ENCODE results near the gene ZNF284. TPM values are rescaled to one million over a fixed set of nuclear protein-coding genes. Genes with fewer than 3 reads are reported as not detected.

ZNF284 gene
- 2.9 TPM for polyA plus RNA-seq (2013)

- H3K9me3 ChIP-seq (ENCODE audit: control extremely low read depth in 1 of 5, control insufficient read depth in 4 of 5, insufficient read depth in 2 of 5, low read depth in 1 of 5, low read length in 4 of 5) = peaks cover 3 to 26% (median 12%) of the 10 kb centered on the region in 5 experiments
- peaks cover 0 to 20% (median 8%) of the 10 kb centered on the region in 4 experiments for H3K36me3 ChIP-seq (ENCODE audit: control insufficient read depth in 4 of 4, insufficient read depth in 4 of 4, low read length in 3 of 4)
- peak within 1 kb of the TSS in 1 of 2 experiments; percentile 45 for H3K27ac ChIP-seq (ENCODE audit: insufficient read depth in 1 of 2, low read depth in 1 of 2, low read length in 2 of 2, poor library complexity in 1 of 2, severe bottlenecking in 2 of 2)
- peak; percentile 89 to 95 (median 94) for DNase-seq
- peak within 1 kb of the TSS; percentile 41 to 97 (median 80) for H3K4me3 ChIP-seq (ENCODE audit: control insufficient read depth in 1 of 7, extremely low read depth in 1 of 7, insufficient read depth in 4 of 7, low read depth in 2 of 7, low read length in 6 of 7)
- 1% methylated on average over 26 of the region's 40 CpGs for WGBS (ENCODE audit: insufficient coverage)
- no peaks in the 10 kb centered on the region for H3K27me3 ChIP-seq (replicated peaks in 2 of 5; ENCODE audit: control insufficient read depth in 4 of 5, insufficient read depth in 5 of 5, low read length in 4 of 5)
- peaks cover 0 to 20% (median 11%) of the 10 kb centered on the region in 4 experiments for H3K4me1 ChIP-seq (ENCODE audit: control extremely low read depth in 1 of 4, control insufficient read depth in 4 of 4, insufficient read depth in 4 of 4, low read length in 3 of 4)
- ChIA-PET POLR2A (no interaction called here), CTCF (interaction anchor here (1.0 kb wide), 1 partner anchor 23 kb away, joined by 3 read pairs; no protein-coding TSS in a partner anchor)
Observed at GRCh38 chr19:44071824-44072542, at the start of gene ZNF284. Gene ZNF284 (plus strand): TSS chr19:44072159. CDS start chr19:44076390, 4,231 bp downstream.

DNA sequence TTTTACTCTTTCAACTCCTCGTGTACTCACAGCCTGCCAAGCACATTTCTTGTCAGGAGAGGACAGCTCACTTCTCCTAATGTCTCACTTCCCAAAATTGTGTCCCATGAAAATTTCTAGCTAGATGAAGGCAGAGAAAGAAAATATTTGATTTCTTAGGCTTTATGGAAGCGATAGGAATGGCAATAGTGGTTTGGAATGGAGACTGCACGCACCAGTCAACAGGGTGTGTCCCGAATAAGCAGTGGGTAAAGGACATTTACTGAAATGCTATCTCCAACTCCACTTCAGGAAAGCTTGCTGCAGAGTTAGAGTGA is 47.1 kb upstream of the ZNF284 start:
- no peaks in the 10 kb centered on the region for H3K27me3 ChIP-seq (replicated peaks in 2 of 5; ENCODE audit: control insufficient read depth in 4 of 5, insufficient read depth in 5 of 5, low read length in 4 of 5)
- no peak for DNase-seq
- peaks cover 24 to 33% (median 27%) of the 10 kb centered on the region in 4 experiments for H3K36me3 ChIP-seq (ENCODE audit: control insufficient read depth in 4 of 4, insufficient read depth in 4 of 4, low read length in 3 of 4)
- H3K9me3 ChIP-seq (ENCODE audit: control extremely low read depth in 1 of 5, control insufficient read depth in 4 of 5, insufficient read depth in 2 of 5, low read depth in 1 of 5, low read length in 4 of 5) = peaks cover 10 to 37% (median 23%) of the 10 kb centered on the region in 5 experiments
- 33% methylated on average over 3 of the region's 4 CpGs for WGBS (ENCODE audit: insufficient coverage)
- H3K4me3 ChIP-seq (ENCODE audit: control insufficient read depth in 1 of 7, extremely low read depth in 1 of 7, insufficient read depth in 4 of 7, low read depth in 2 of 7, low read length in 6 of 7) = peak overlapping the region in 6 of 7 experiments; percentile 85 to 97 (median 93)
- ChIA-PET POLR2A (interaction anchor here (0.9 to 1.1 kb wide), 2 partner anchors 22 to 26 kb away, joined by 4 to 5 read pairs; partner anchors contain the start of gene ZNF230), CTCF (no interaction called here)
- peaks cover 0 to 12% (median 12%) of the 10 kb centered on the region in 4 experiments for H3K4me1 ChIP-seq (ENCODE audit: control extremely low read depth in 1 of 4, control insufficient read depth in 4 of 4, insufficient read depth in 4 of 4, low read length in 3 of 4)
- peak overlapping the region in 1 of 2 experiments; percentile 87 for H3K27ac ChIP-seq (ENCODE audit: insufficient read depth in 1 of 2, low read depth in 1 of 2, low read length in 2 of 2, poor library complexity in 1 of 2, severe bottlenecking in 2 of 2)

- peak within 1 kb of the TSS; percentile 74 to 87 for H3K27ac ChIP-seq (ENCODE audit: insufficient read depth in 1 of 2, low read depth in 1 of 2, low read length in 2 of 2, poor library complexity in 1 of 2, severe bottlenecking in 2 of 2)
- WGBS (ENCODE audit: insufficient coverage) = 5% methylated on average over 24 of the region's 37 CpGs
- CTCF ChIA-PET = interaction anchor here (0.6 kb wide), 1 partner anchor 285 kb away, joined by 4 read pairs; no protein-coding TSS in a partner anchor
- H3K36me3 ChIP-seq (ENCODE audit: control insufficient read depth in 4 of 4, insufficient read depth in 4 of 4, low read length in 3 of 4) = peaks cover 24 to 38% (median 31%) of the 10 kb centered on the region in 4 experiments
- POLR2A ChIA-PET = interaction anchor here (0.9 to 1.1 kb wide), 2 partner anchors 23 to 26 kb away, joined by 4 to 5 read pairs; partner anchors contain the start of gene ZNF230
- peak; percentile 94 to 97 (median 97) for DNase-seq
- no peaks in the 10 kb centered on the region for H3K27me3 ChIP-seq (replicated peaks in 2 of 5; ENCODE audit: control insufficient read depth in 4 of 5, insufficient read depth in 5 of 5, low read length in 4 of 5)
- peaks cover 0 to 12% (median 12%) of the 10 kb centered on the region in 4 experiments for H3K4me1 ChIP-seq (ENCODE audit: control extremely low read depth in 1 of 4, control insufficient read depth in 4 of 4, insufficient read depth in 4 of 4, low read length in 3 of 4)
- H3K4me3 ChIP-seq (ENCODE audit: control insufficient read depth in 1 of 7, extremely low read depth in 1 of 7, insufficient read depth in 4 of 7, low read depth in 2 of 7, low read length in 6 of 7) = peak within 1 kb of the TSS; percentile 85 to 97 (median 95)
- peaks cover 15 to 39% (median 28%) of the 10 kb centered on the region in 5 experiments for H3K9me3 ChIP-seq (ENCODE audit: control extremely low read depth in 1 of 5, control insufficient read depth in 4 of 5, insufficient read depth in 2 of 5, low read depth in 1 of 5, low read length in 4 of 5)
Observed at GRCh38 chr19:44025217-44025936, 46.6 kb upstream of the ZNF284 start, which contains the start of gene ZNF222. Gene ZNF222 (plus strand): TSS chr19:44025379. CDS start chr19:44025437, 58 bp downstream.

- ChIA-PET CTCF (no interaction called here), POLR2A (interaction anchor here (0.6 kb wide), 1 partner anchor 271 kb away, joined by 5 read pairs; no protein-coding TSS in a partner anchor)
- Histone ChIP-seq H3K27ac (ENCODE audit: insufficient read depth in 1 of 2, low read depth in 1 of 2, low read length in 2 of 2, poor library complexity in 1 of 2, severe bottlenecking in 2 of 2) (no peak overlapping the region), H3K4me3 (ENCODE audit: control insufficient read depth in 1 of 7, extremely low read depth in 1 of 7, insufficient read depth in 4 of 7, low read depth in 2 of 7, low read length in 6 of 7) (no peak overlapping the region), H3K9me3 (ENCODE audit: control extremely low read depth in 1 of 5, control insufficient read depth in 4 of 5, insufficient read depth in 2 of 5, low read depth in 1 of 5, low read length in 4 of 5) (peaks cover 17 to 48% (median 31%) of the 10 kb centered on the region in 5 experiments), H3K36me3 (ENCODE audit: control insufficient read depth in 4 of 4, insufficient read depth in 4 of 4, low read length in 3 of 4) (peaks cover 32 to 51% (median 40%) of the 10 kb centered on the region in 4 experiments), H3K27me3 (replicated peaks in 2 of 5; ENCODE audit: control insufficient read depth in 4 of 5, insufficient read depth in 5 of 5, low read length in 4 of 5) (no peaks in the 10 kb centered on the region), H3K4me1 (ENCODE audit: control extremely low read depth in 1 of 4, control insufficient read depth in 4 of 4, insufficient read depth in 4 of 4, low read length in 3 of 4) (peaks cover 0 to 12% (median 12%) of the 10 kb centered on the region in 4 experiments)
- no peak for DNase-seq
- 100% methylated on average over 3 of the region's 6 CpGs for WGBS (ENCODE audit: insufficient coverage)
Observed at GRCh38 chr19:44026622-44027021, 45.3 kb upstream of the ZNF284 start.

- H3K9me3 ChIP-seq (ENCODE audit: control extremely low read depth in 1 of 5, control insufficient read depth in 4 of 5, insufficient read depth in 2 of 5, low read depth in 1 of 5, low read length in 4 of 5) = peaks cover 20 to 92% (median 53%) of the 10 kb centered on the region in 5 experiments
- ChIA-PET CTCF (interaction anchor here (1.6 kb wide), 1 partner anchor 13 kb away, joined by 4 read pairs; no protein-coding TSS in a partner anchor), POLR2A (interaction anchor here (0.6 to 0.7 kb wide), 2 partner anchors 8 to 13 kb away, joined by 3 to 4 read pairs; no protein-coding TSS in a partner anchor)
- DNase-seq = peak in 2 of 3 donors; percentile 10 to 15
- no peaks in the 10 kb centered on the region for H3K4me1 ChIP-seq (ENCODE audit: control extremely low read depth in 1 of 4, control insufficient read depth in 4 of 4, insufficient read depth in 4 of 4, low read length in 3 of 4)
- H3K4me3 ChIP-seq (ENCODE audit: control insufficient read depth in 1 of 7, extremely low read depth in 1 of 7, insufficient read depth in 4 of 7, low read depth in 2 of 7, low read length in 6 of 7) = peak overlapping the region in 2 of 7 experiments; percentile 2 to 4
- peaks cover 41 to 60% (median 46%) of the 10 kb centered on the region in 4 experiments for H3K36me3 ChIP-seq (ENCODE audit: control insufficient read depth in 4 of 4, insufficient read depth in 4 of 4, low read length in 3 of 4)
- WGBS (ENCODE audit: insufficient coverage) = no CpG with 5 or more reads among the region's 1 CpG
- no peaks in the 10 kb centered on the region for H3K27me3 ChIP-seq (replicated peaks in 2 of 5; ENCODE audit: control insufficient read depth in 4 of 5, insufficient read depth in 5 of 5, low read length in 4 of 5)
- H3K27ac ChIP-seq (ENCODE audit: insufficient read depth in 1 of 2, low read depth in 1 of 2, low read length in 2 of 2, poor library complexity in 1 of 2, severe bottlenecking in 2 of 2) = no peak overlapping the region
Observed at GRCh38 chr19:44032001-44032610, 39.9 kb upstream of the ZNF284 start.

DNA sequence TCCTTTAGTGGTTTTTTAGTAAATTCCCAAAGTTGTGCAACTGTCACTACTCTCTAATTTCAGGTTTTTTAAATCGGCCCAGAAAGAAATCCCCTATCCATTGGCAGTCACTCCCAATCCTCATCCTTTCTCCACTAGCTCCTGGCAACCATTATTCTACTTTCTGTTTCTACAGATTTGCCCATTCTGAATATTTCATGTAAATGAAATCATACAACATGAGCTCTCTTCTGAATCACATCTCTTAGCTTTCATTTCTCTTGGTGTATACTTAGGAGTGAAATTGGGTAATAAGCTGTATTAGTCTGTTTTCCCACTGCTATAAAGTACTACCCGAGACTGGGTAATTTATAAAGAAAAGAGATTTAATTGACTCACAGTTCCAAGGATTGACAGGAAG is 29.8 kb upstream of the ZNF284 start:
- DNase-seq = no peak
- no peak overlapping the region for H3K4me3 ChIP-seq (ENCODE audit: control insufficient read depth in 1 of 7, extremely low read depth in 1 of 7, insufficient read depth in 4 of 7, low read depth in 2 of 7, low read length in 6 of 7)
- H3K27ac ChIP-seq (ENCODE audit: insufficient read depth in 1 of 2, low read depth in 1 of 2, low read length in 2 of 2, poor library complexity in 1 of 2, severe bottlenecking in 2 of 2) = no peak overlapping the region
- ChIA-PET POLR2A (no interaction called here), CTCF (interaction anchor here (1.2 kb wide), 1 partner anchor 436 kb away, joined by 3 read pairs; no protein-coding TSS in a partner anchor)
- H3K27me3 ChIP-seq (replicated peaks in 2 of 5; ENCODE audit: control insufficient read depth in 4 of 5, insufficient read depth in 5 of 5, low read length in 4 of 5) = peaks cover 0 to 3% (median 0%) of the 10 kb centered on the region in 5 experiments
- peaks cover 6 to 42% (median 7%) of the 10 kb centered on the region in 5 experiments for H3K9me3 ChIP-seq (ENCODE audit: control extremely low read depth in 1 of 5, control insufficient read depth in 4 of 5, insufficient read depth in 2 of 5, low read depth in 1 of 5, low read length in 4 of 5)
- no peaks in the 10 kb centered on the region for H3K4me1 ChIP-seq (ENCODE audit: control extremely low read depth in 1 of 4, control insufficient read depth in 4 of 4, insufficient read depth in 4 of 4, low read length in 3 of 4)
- H3K36me3 ChIP-seq (ENCODE audit: control insufficient read depth in 4 of 4, insufficient read depth in 4 of 4, low read length in 3 of 4) = no peaks in the 10 kb centered on the region
- WGBS (ENCODE audit: insufficient coverage) = 100% methylated on average over 1 of the region's 2 CpGs
